Liver (tissue), 9 donors: ENCODE measurements around the gene NBEA. TPM values are rescaled to one million over a fixed set of nuclear protein-coding genes. Genes with fewer than 3 reads are reported as not detected.

ENCODE experiments used
- DNase-seq: peaks from one replicate; pipeline ENCODE4 v3.0.0-alpha.2; 2017; ENCODE audit warnings: low spot score
- H3K27ac ChIP-seq, 2 donors: one replicate each; pipeline ENCODE4 v1.7.0; 2013; ENCODE audit warnings: inconsistent platforms in 2 of 2, low read length in 2 of 2, control low read depth in 1 of 2, low read depth in 1 of 2, mild to moderate bottlenecking in 1 of 2
- H3K27me3 ChIP-seq, 4 donors: one replicate each; pipeline versions ENCODE4 v1.6.1 to v1.7.0; 2013; ENCODE audit warnings: low read length in 3 of 4, inconsistent platforms in 1 of 4, mild to moderate bottlenecking in 1 of 4, moderate library complexity in 1 of 4; ENCODE audit not compliant: control insufficient read depth in 4 of 4, insufficient read depth in 4 of 4
- H3K36me3 ChIP-seq, 4 donors: one replicate each; pipeline versions ENCODE4 v1.6.1 to v1.7.0; 2013; ENCODE audit warnings: low read length in 3 of 4, mild to moderate bottlenecking in 3 of 4, low read depth in 1 of 4, moderate library complexity in 1 of 4; ENCODE audit not compliant: control insufficient read depth in 4 of 4, insufficient read depth in 3 of 4
- H3K4me1 ChIP-seq, 4 donors: one replicate each; pipeline versions ENCODE4 v1.6.1 to v1.7.0; 2013; ENCODE audit warnings: low read length in 3 of 4, mild to moderate bottlenecking in 3 of 4, moderate library complexity in 1 of 4; ENCODE audit not compliant: control insufficient read depth in 4 of 4, insufficient read depth in 4 of 4
- H3K4me3 ChIP-seq, 3 donors: one replicate each; pipeline versions ENCODE4 v1.6.1 to v1.7.0; 2013; ENCODE audit warnings: low read length in 3 of 3, control low read depth in 1 of 3, low read depth in 1 of 3, mild to moderate bottlenecking in 1 of 3
- H3K9ac ChIP-seq, 2 donors: one replicate each; pipeline ENCODE4 v1.7.0; 2013; ENCODE audit warnings: low read length in 2 of 2, mild to moderate bottlenecking in 2 of 2, moderate library complexity in 2 of 2, control low read depth in 1 of 2, low read depth in 1 of 2
- H3K9me3 ChIP-seq, 4 donors: one replicate each; pipeline versions ENCODE4 v1.6.1 to v1.7.0; 2013; ENCODE audit warnings: low read length in 3 of 4; ENCODE audit not compliant: control insufficient read depth in 4 of 4
- ATF3 ChIP-seq: IDR thresholded peaks from 2 replicates; pipeline ENCODE4 v1.6.1; 2016; ENCODE audit warnings: antibody characterized with exemption
- CTCF ChIP-seq: fragments of 150-350 bp; IDR thresholded peaks from 2 replicates; pipeline ENCODE4 v1.5.1; 2017; ENCODE audit warnings: improper control_type of control experiment, low read depth, low read length; ENCODE audit not compliant: missing input control
- EGR1 ChIP-seq, 2 donors: IDR thresholded peaks; 2 replicates each; pipeline ENCODE4 v1.6.1; 2016 to 2018; ENCODE audit warnings: antibody characterized with exemption in 2 of 2, low read depth in 2 of 2
- FOXA1 ChIP-seq: IDR thresholded peaks from 2 replicates; pipeline ENCODE4 v1.6.1; 2016; ENCODE audit warnings: antibody characterized with exemption
- FOXA2 ChIP-seq: IDR thresholded peaks from 2 replicates; pipeline ENCODE4 v1.6.1; 2016; ENCODE audit warnings: antibody characterized with exemption
- GABPA ChIP-seq, 2 donors: IDR thresholded peaks in 1 of 2; conservative IDR thresholded peaks in 1 of 2; 2 replicates each; pipeline ENCODE4 v1.6.1; 2016; ENCODE audit warnings: antibody characterized with exemption in 2 of 2, mild to moderate bottlenecking in 1 of 2, moderate library complexity in 1 of 2
- HNF4G ChIP-seq: IDR thresholded peaks from 2 replicates; pipeline ENCODE4 v1.6.1; 2016; ENCODE audit warnings: antibody characterized with exemption
- JUND ChIP-seq, 2 donors: IDR thresholded peaks; 2 replicates each; pipeline ENCODE4 v1.6.1; 2016; ENCODE audit warnings: antibody characterized with exemption in 2 of 2
- MAX ChIP-seq: IDR thresholded peaks from 2 replicates; pipeline ENCODE4 v1.6.1; 2016; ENCODE audit warnings: antibody characterized with exemption
- NR2F2 ChIP-seq: IDR thresholded peaks from 2 replicates; pipeline ENCODE4 v1.6.1; 2016; ENCODE audit warnings: antibody characterized with exemption
- RAD21 ChIP-seq, 2 donors: IDR thresholded peaks; 2 replicates each; pipeline ENCODE4 v1.6.1; 2016; ENCODE audit warnings: antibody characterized with exemption in 2 of 2, mild to moderate bottlenecking in 2 of 2
- REST ChIP-seq: IDR thresholded peaks from 2 replicates; pipeline ENCODE4 v1.6.1; 2016; ENCODE audit warnings: antibody characterized with exemption, mild to moderate bottlenecking
- RXRA ChIP-seq, 2 donors: IDR thresholded peaks; 2 replicates each; pipeline ENCODE4 v1.6.1; 2017 to 2018; ENCODE audit warnings: antibody characterized with exemption in 2 of 2, mild to moderate bottlenecking in 1 of 2
- SP1 ChIP-seq: IDR thresholded peaks from 2 replicates; pipeline ENCODE4 v1.6.1; 2018; ENCODE audit warnings: antibody characterized with exemption, mild to moderate bottlenecking
- TAF1 ChIP-seq: conservative IDR thresholded peaks from 2 replicates; pipeline ENCODE4 v1.6.1; 2016; ENCODE audit warnings: antibody characterized with exemption, mild to moderate bottlenecking
- YY1 ChIP-seq: IDR thresholded peaks from 2 replicates; pipeline ENCODE4 v1.6.1; 2016; ENCODE audit warnings: antibody characterized with exemption, mild to moderate bottlenecking
- ZBTB33 ChIP-seq: IDR thresholded peaks from 2 replicates; pipeline ENCODE4 v1.6.1; 2016; ENCODE audit warnings: antibody characterized with exemption
- WGBS: extraction: QIAGEN DNeasy Blood & Tissue Kit; methylation state at CpG from one replicate; pipeline ENCODE4 v1.1.7; 2013; 5-methylcytosine and 5-hydroxymethylcytosine counted together
- polyA plus RNA-seq, 2 donors: library from polyadenylated mRNA; stranded (reverse) in 1 of 2; unstranded in 1 of 2; fragments of 200-250 nt in 1 of 2; fragments of >200 nt in 1 of 2; fragmentation: Nextera tagmentation in 1 of 2; extraction: Ambion mirVana in 1 of 2; gene quantifications; one replicate each; pipeline versions ENCODE4 v1.2.1 to v1.2.3, GENCODE V29; 2013 to 2015
- total RNA-seq, 2 donors: library from RNA; depleted of rRNA; stranded (reverse); fragments of >200 nt; gene quantifications; one replicate each; pipeline ENCODE4 v1.2.3, GENCODE V29; 2014
- donor health status: healthy.
- donor health status: healthy.
- donor health status: healthy.
- donor health status: healthy.
- donor health status: healthy.

The NBEA gene
- total and polyA plus RNA-seq, 4 donors = 0.24 to 3.5 (median 1.4) TPM

- H3K27ac ChIP-seq = no peak overlapping the region
- no peak for TF ChIP-seq FOXA2
- TF ChIP-seq RAD21 (IDR thresholded peaks at IDR 0.05) = no peak
- TF ChIP-seq NR2F2 = no peak
- no peak for TF ChIP-seq GABPA (IDR thresholded peaks at IDR 0.05 in 1 of 2, conservative IDR thresholded peaks at IDR 0.05 in 1 of 2)
- no peak for TF ChIP-seq MAX
Measured at GRCh38 chr13:35598233-35598632, 656.2 kb downstream of the NBEA start.

GRCh38 chr13:35598790-35599369 lies 656.8 kb downstream of the NBEA start:
- no peak overlapping the region for H3K27ac ChIP-seq
- TF ChIP-seq TAF1 (no peak), RAD21 (IDR thresholded peaks at IDR 0.05) (no peak), SP1 (no peak), RXRA (IDR thresholded peaks at IDR 0.05) (no peak), ATF3 (no peak), GABPA (IDR thresholded peaks at IDR 0.05 in 1 of 2, conservative IDR thresholded peaks at IDR 0.05 in 1 of 2) (no peak), MAX (no peak), NR2F2 (no peak), JUND (IDR thresholded peaks at IDR 0.05) (no peak), REST (no peak), CTCF (no peak), FOXA2 (no peak), FOXA1 (no peak), ZBTB33 (no peak), HNF4G (no peak), EGR1 (IDR thresholded peaks at IDR 0.05; ENCODE audit: low read depth in 2 of 2) (no peak), YY1 (no peak)
- DNase-seq = no peak
- H3K4me3 ChIP-seq = no peak overlapping the region
- no peaks in the 10 kb centered on the region for H3K4me1 ChIP-seq
- no peaks in the 10 kb centered on the region for H3K9me3 ChIP-seq
- no peak overlapping the region for H3K9ac ChIP-seq
- 64% methylated on average over 4 of the region's 4 CpGs for WGBS
- peaks cover 0 to under 1% (median 0%) of the 10 kb centered on the region in 4 donors for H3K27me3 ChIP-seq
- H3K36me3 ChIP-seq = no peaks in the 10 kb centered on the region

More at GRCh38 chr13:35598233-35598632, 656.2 kb downstream of the NBEA start:
- Histone ChIP-seq H3K4me3 (no peak overlapping the region), H3K36me3 (no peaks in the 10 kb centered on the region), H3K4me1 (no peaks in the 10 kb centered on the region), H3K9me3 (no peaks in the 10 kb centered on the region), H3K27me3 (no peaks in the 10 kb centered on the region), H3K9ac (no peak overlapping the region)
- DNase-seq = no peak
- 60% methylated on average over 3 of the region's 3 CpGs for WGBS
